Measurements from ENCODE around the gene NPR1. TPM values are rescaled to one million over a fixed set of nuclear protein-coding genes. Genes with fewer than 3 reads are reported as not detected.
A peak's percentile ranks its signal among the peaks of the same experiment; 100 is the strongest.

NPR1 gene
- total and polyA plus RNA-seq, 2 of the 13 experiments (the other 11 are each of a cell fraction or from before 2014, with no cell fraction given), result not detected

DNA sequence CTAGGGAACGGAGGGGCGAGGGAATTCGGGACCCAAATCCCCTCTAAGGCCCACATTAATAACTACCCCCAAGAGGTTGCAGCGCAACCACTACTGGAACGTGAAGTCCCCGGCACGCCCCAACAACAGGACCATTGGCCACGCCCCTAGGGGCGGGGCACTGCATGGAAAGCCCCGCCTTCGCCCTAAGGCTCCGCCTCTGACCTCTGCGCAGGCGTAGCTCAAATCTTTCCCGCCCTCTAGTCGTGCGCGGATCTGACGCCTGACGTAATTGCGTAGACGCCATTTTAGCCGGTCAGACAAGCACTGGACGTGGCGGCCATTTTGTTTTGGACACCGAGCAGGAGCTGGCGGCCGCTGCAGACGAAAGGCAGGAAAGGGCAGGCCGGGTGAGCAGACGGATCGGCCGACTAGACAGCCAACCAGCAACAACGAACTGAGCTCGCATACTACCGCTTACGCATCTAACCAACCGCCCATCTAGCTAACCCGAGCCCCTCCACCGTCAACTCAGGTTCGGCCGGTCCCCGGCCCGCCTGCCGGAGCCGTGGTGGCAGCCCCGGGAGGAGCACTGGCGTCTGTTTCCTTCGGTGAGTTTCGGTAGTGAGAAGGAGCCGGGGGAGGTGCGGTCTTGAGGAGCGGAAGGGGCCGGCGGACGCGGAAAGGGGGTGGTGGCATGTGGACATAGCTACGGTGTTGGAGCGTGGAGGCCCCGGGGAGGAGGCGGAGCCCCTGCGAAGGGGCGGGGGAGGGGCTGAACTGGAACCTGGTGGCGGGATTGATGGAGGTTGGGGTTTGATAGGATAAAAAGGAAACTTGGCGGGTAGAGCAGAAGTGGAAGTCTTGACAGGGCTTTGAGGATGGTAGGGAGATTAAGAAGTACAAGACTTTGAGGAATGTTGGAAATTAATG lies 44.5 kb upstream of the NPR1 start, which contains the start of gene CHTOP (continued):
- TF ChIP-seq, protein P1, sequence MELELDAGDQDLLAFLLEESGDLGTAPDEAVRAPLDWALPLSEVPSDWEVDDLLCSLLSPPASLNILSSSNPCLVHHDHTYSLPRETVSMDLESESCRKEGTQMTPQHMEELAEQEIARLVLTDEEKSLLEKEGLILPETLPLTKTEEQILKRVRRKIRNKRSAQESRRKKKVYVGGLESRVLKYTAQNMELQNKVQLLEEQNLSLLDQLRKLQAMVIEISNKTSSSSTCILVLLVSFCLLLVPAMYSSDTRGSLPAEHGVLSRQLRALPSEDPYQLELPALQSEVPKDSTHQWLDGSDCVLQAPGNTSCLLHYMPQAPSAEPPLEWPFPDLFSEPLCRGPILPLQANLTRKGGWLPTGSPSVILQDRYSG (CRISPR knock-in tag; IDR thresholded peaks at IDR 0.05), result 0 out of 2 replicates have a peak, but pooled peaks have one; percentile 81
- TF ChIP-seq ZFYVE20 (CRISPR knock-in tag; IDR thresholded peaks at IDR 0.05; ENCODE audit: borderline replicate concordance, low read depth) (0 out of 2 replicates have a peak, but pooled peaks have one; percentile 71), KDM5A (IDR thresholded peaks at IDR 0.05; ENCODE audit: borderline replicate concordance, low read length) (peak; percentile 76; the same call in 1 of the 2 replicates), RAD51 (IDR thresholded peaks at IDR 0.05; ENCODE audit: borderline replicate concordance) (no peak), ATAD3A (CRISPR knock-in tag; IDR thresholded peaks at IDR 0.05) (no peak), ZBTB7B (CRISPR knock-in tag; IDR thresholded peaks at IDR 0.05) (0 out of 2 replicates have a peak, but pooled peaks have one; percentile 20), SYNCRIP (IDR thresholded peaks at IDR 0.05; ENCODE audit: insufficient read depth, low read depth, low read length) (no peak), RFX1 (IDR thresholded peaks at IDR 0.05) (no peak), ZNF75D (CRISPR knock-in tag; IDR thresholded peaks at IDR 0.05; ENCODE audit: borderline replicate concordance) (peak; percentile 80; the same call in 1 of the 2 replicates), BRCA1 (CRISPR knock-in tag; IDR thresholded peaks at IDR 0.05) (no peak; the same call in 1 of the 2 replicates), NR1H2 (CRISPR knock-in tag; IDR thresholded peaks at IDR 0.05; ENCODE audit: borderline replicate concordance, low read depth) (no peak), ZMYM2 (CRISPR knock-in tag; IDR thresholded peaks at IDR 0.05) (0 out of 2 replicates have a peak, but pooled peaks have one; percentile 46), ZFP37 (CRISPR knock-in tag; IDR thresholded peaks at IDR 0.05; ENCODE audit: borderline replicate concordance) (no peak), ZNF251 (CRISPR knock-in tag; IDR thresholded peaks at IDR 0.05) (no peak), FLYWCH1 (CRISPR knock-in tag; IDR thresholded peaks at IDR 0.05) (0 out of 2 replicates have a peak, but pooled peaks have one; percentile 69), PHF21A (CRISPR knock-in tag; IDR thresholded peaks at IDR 0.05) (0 out of 2 replicates have a peak, but pooled peaks have one; percentile 71), DPF2 (CRISPR knock-in tag; IDR thresholded peaks at IDR 0.05; ENCODE audit: borderline replicate concordance, low read depth) (no peak), ZNF552 (CRISPR knock-in tag; IDR thresholded peaks at IDR 0.05; ENCODE audit: borderline replicate concordance) (peak; percentile 84), RXRA (CRISPR knock-in tag; IDR thresholded peaks at IDR 0.05) (peak; percentile 67; the same call in 1 of the 2 replicates), HNRNPK (IDR thresholded peaks at IDR 0.05; ENCODE audit: low read depth, low read length, poor library complexity, severe bottlenecking) (peak; percentile 53)
- TF ChIP-seq, protein P2, sequence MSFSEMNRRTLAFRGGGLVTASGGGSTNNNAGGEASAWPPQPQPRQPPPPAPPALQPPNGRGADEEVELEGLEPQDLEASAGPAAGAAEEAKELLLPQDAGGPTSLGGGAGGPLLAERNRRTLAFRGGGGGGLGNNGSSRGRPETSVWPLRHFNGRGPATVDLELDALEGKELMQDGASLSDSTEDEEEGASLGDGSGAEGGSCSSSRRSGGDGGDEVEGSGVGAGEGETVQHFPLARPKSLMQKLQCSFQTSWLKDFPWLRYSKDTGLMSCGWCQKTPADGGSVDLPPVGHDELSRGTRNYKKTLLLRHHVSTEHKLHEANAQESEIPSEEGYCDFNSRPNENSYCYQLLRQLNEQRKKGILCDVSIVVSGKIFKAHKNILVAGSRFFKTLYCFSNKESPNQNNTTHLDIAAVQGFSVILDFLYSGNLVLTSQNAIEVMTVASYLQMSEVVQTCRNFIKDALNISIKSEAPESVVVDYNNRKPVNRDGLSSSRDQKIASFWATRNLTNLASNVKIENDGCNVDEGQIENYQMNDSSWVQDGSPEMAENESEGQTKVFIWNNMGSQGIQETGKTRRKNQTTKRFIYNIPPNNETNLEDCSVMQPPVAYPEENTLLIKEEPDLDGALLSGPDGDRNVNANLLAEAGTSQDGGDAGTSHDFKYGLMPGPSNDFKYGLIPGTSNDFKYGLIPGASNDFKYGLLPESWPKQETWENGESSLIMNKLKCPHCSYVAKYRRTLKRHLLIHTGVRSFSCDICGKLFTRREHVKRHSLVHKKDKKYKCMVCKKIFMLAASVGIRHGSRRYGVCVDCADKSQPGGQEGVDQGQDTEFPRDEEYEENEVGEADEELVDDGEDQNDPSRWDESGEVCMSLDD (CRISPR knock-in tag; IDR thresholded peaks at IDR 0.05; ENCODE audit: borderline replicate concordance), result no peak
- TF ChIP-seq, protein P3, sequence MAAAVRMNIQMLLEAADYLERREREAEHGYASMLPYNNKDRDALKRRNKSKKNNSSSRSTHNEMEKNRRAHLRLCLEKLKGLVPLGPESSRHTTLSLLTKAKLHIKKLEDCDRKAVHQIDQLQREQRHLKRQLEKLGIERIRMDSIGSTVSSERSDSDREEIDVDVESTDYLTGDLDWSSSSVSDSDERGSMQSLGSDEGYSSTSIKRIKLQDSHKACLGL (CRISPR knock-in tag; IDR thresholded peaks at IDR 0.05), result no peak
- TF ChIP-seq, protein P4, sequence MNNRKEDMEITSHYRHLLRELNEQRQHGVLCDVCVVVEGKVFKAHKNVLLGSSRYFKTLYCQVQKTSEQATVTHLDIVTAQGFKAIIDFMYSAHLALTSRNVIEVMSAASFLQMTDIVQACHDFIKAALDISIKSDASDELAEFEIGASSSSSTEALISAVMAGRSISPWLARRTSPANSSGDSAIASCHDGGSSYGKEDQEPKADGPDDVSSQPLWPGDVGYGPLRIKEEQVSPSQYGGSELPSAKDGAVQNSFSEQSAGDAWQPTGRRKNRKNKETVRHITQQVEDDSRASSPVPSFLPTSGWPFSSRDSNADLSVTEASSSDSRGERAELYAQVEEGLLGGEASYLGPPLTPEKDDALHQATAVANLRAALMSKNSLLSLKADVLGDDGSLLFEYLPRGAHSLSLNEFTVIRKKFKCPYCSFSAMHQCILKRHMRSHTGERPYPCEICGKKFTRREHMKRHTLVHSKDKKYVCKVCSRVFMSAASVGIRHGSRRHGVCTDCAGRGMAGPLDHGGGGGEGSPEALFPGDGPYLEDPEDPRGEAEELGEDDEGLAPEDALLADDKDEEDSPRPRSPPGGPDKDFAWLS (CRISPR knock-in tag; IDR thresholded peaks at IDR 0.05; ENCODE audit: borderline replicate concordance), result no peak

Data from HepG2 (cell line).